ENCODE data around the gene NSA2. TPM values are rescaled to one million over a fixed set of nuclear protein-coding genes. Genes with fewer than 3 reads are reported as not detected.

Gene NSA2
- total RNA-seq, 1 experiment from 2014 or later = 42.7 TPM

DNA sequence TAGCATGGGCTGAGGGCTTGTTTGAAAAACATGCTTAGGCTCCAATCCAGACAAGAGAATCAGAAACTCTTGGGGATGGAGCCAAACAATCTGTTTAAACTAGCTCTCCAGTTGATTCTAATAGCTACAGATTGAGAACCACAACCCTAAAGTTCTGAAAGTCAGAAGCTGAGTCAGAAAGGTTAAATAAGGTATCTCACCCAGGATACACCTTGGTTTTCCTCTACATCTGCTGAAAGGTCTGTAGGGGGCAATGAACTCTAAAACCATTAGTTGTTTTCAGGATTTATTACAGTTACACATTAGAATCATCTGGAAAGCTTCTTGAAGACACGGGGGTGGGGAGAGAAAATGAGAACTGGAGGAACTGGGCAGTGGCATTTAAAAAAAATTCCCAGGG lies 5.8 kb upstream of the NSA2 start:
- H3K36me3 ChIP-seq (ENCODE audit: control insufficient read depth, insufficient read depth, low read length) = peaks cover 17% of the 10 kb centered on the region
- peaks cover 22% of the 10 kb centered on the region for H3K4me1 ChIP-seq (ENCODE audit: control insufficient read depth, insufficient read depth, low read length)
- TF ChIP-seq, protein P1, sequence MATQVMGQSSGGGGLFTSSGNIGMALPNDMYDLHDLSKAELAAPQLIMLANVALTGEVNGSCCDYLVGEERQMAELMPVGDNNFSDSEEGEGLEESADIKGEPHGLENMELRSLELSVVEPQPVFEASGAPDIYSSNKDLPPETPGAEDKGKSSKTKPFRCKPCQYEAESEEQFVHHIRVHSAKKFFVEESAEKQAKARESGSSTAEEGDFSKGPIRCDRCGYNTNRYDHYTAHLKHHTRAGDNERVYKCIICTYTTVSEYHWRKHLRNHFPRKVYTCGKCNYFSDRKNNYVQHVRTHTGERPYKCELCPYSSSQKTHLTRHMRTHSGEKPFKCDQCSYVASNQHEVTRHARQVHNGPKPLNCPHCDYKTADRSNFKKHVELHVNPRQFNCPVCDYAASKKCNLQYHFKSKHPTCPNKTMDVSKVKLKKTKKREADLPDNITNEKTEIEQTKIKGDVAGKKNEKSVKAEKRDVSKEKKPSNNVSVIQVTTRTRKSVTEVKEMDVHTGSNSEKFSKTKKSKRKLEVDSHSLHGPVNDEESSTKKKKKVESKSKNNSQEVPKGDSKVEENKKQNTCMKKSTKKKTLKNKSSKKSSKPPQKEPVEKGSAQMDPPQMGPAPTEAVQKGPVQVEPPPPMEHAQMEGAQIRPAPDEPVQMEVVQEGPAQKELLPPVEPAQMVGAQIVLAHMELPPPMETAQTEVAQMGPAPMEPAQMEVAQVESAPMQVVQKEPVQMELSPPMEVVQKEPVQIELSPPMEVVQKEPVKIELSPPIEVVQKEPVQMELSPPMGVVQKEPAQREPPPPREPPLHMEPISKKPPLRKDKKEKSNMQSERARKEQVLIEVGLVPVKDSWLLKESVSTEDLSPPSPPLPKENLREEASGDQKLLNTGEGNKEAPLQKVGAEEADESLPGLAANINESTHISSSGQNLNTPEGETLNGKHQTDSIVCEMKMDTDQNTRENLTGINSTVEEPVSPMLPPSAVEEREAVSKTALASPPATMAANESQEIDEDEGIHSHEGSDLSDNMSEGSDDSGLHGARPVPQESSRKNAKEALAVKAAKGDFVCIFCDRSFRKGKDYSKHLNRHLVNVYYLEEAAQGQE (IDR thresholded peaks at IDR 0.05; ENCODE audit: insufficient read depth in 1 of 2, low read depth in 2 of 2, low read length in 1 of 2) = no peak
- no peak for TF ChIP-seq SIN3A (IDR thresholded peaks at IDR 0.05; ENCODE audit: borderline replicate concordance, insufficient read depth, low read depth, low read length)
- no peak for TF ChIP-seq POLR2AphosphoS5 (IDR thresholded peaks at IDR 0.05; ENCODE audit: low read depth, low read length)
- no peak for TF ChIP-seq TCF7L2 (IDR thresholded peaks at IDR 0.05; ENCODE audit: low read depth, low read length)
- no peak for TF ChIP-seq CTCF (IDR thresholded peaks at IDR 0.05)
- no peak for ATAC-seq
- H3K27ac ChIP-seq (ENCODE audit: low read length) = no peak overlapping the region
- ChIA-PET CTCF (interaction anchor here (1.4 kb wide), 1 partner anchor 12 kb away, joined by 5 read pairs; no protein-coding TSS in a partner anchor), POLR2A (no interaction called here)
- BruUV-seq (replicated peaks) = no TSS peak
- no peak for DNase-seq (ENCODE audit: low read depth, low spot score)
- in situ Hi-C loops (cut with HindIII; ENCODE audit: low pct_unique_long_range_greater_than_20kb, low sequenced_read_pairs) (no loop called here), intact Hi-C loops (cut with micrococcal nuclease; ENCODE audit: unreplicated experiment) (loop anchor here (10.0 kb wide), 1 partner anchor 154 kb away; no protein-coding TSS in a partner anchor)
- H3K27me3 ChIP-seq (ENCODE audit: control insufficient read depth, insufficient read depth, low read length) = no peaks in the 10 kb centered on the region
- H3K4me3 ChIP-seq (ENCODE audit: low read depth in 2 of 2, low read length in 2 of 2) = no peak overlapping the region
- no peaks in the 10 kb centered on the region for H3K9me3 ChIP-seq (ENCODE audit: control insufficient read depth, insufficient read depth, low read depth, low read length)

GRCh38 chr5:74762599-74762998 lies 4.5 kb upstream of the NSA2 start:
- intact Hi-C loops (cut with micrococcal nuclease; ENCODE audit: unreplicated experiment) (loop anchor here (10.0 kb wide), 1 partner anchor 152 kb away; no protein-coding TSS in a partner anchor), in situ Hi-C loops (cut with HindIII; ENCODE audit: low pct_unique_long_range_greater_than_20kb, low sequenced_read_pairs) (no loop called here)
- TF ChIP-seq CTCF (IDR thresholded peaks at IDR 0.05) (no peak), SIN3A (IDR thresholded peaks at IDR 0.05; ENCODE audit: borderline replicate concordance, insufficient read depth, low read depth, low read length) (no peak), POLR2AphosphoS5 (IDR thresholded peaks at IDR 0.05; ENCODE audit: low read depth, low read length) (no peak), TCF7L2 (IDR thresholded peaks at IDR 0.05; ENCODE audit: low read depth, low read length) (no peak)
- TF ChIP-seq, protein P1 (IDR thresholded peaks at IDR 0.05; ENCODE audit: insufficient read depth in 1 of 2, low read depth in 2 of 2, low read length in 1 of 2) = no peak
- ATAC-seq = peak; percentile 51
- H3K9me3 ChIP-seq (ENCODE audit: control insufficient read depth, insufficient read depth, low read depth, low read length) = no peaks in the 10 kb centered on the region
- H3K27me3 ChIP-seq (ENCODE audit: control insufficient read depth, insufficient read depth, low read length) = no peaks in the 10 kb centered on the region
- H3K4me3 ChIP-seq (ENCODE audit: low read depth in 2 of 2, low read length in 2 of 2) = no peak overlapping the region
- ChIA-PET CTCF (no interaction called here), POLR2A (no interaction called here)
- DNase-seq (ENCODE audit: low read depth, low spot score) = peak; percentile 18
- H3K36me3 ChIP-seq (ENCODE audit: control insufficient read depth, insufficient read depth, low read length) = peaks cover 24% of the 10 kb centered on the region
- H3K4me1 ChIP-seq (ENCODE audit: control insufficient read depth, insufficient read depth, low read length) = peaks cover 22% of the 10 kb centered on the region
- H3K27ac ChIP-seq (ENCODE audit: low read length) = 0 out of 2 replicates have a peak overlapping the region, but pooled peaks have one; percentile 52
- no TSS peak for BruUV-seq (replicated peaks)
